Effector memory CD4-positive, alpha-beta T cell (primary cell): ENCODE measurements around the gene LSP1.

Source experiments
- DNase-seq, 3 donors: peaks; one replicate each; pipeline ENCODE4 v3.0.0-alpha.2; 2020
- H3K27ac ChIP-seq: 2 replicates; pipeline ENCODE4 v1.7.0; 2013; ENCODE audit warnings: mild to moderate bottlenecking, low read length, moderate library complexity; ENCODE audit not compliant: insufficient read depth, poor library complexity, severe bottlenecking
- H3K27me3 ChIP-seq: replicated peaks from 2 replicates; pipeline ENCODE4 v1.7.0; 2013; ENCODE audit warnings: mild to moderate bottlenecking, low read length; ENCODE audit not compliant: insufficient read depth, control insufficient read depth, poor library complexity, severe bottlenecking
- H3K36me3 ChIP-seq: 2 replicates; pipeline ENCODE4 v1.7.0; 2013; ENCODE audit warnings: mild to moderate bottlenecking, low read length, moderate library complexity; ENCODE audit not compliant: control insufficient read depth, insufficient read depth
- H3K4me1 ChIP-seq: 2 replicates; pipeline ENCODE4 v1.7.0; 2013; ENCODE audit warnings: low read length, mild to moderate bottlenecking; ENCODE audit not compliant: control insufficient read depth, insufficient read depth, poor library complexity, severe bottlenecking
- H3K4me3 ChIP-seq: 2 replicates; pipeline ENCODE4 v1.7.0; 2013; ENCODE audit warnings: low read length, low read depth, mild to moderate bottlenecking; ENCODE audit not compliant: insufficient read depth, poor library complexity, severe bottlenecking
- H3K9me3 ChIP-seq: 2 replicates; pipeline ENCODE4 v1.7.0; 2013; ENCODE audit warnings: mild to moderate bottlenecking, low read length, moderate library complexity; ENCODE audit not compliant: control insufficient read depth

The LSP1 gene

GRCh38 chr11:1830322-1831223 is 22.3 kb upstream of the LSP1 start:
- Histone ChIP-seq H3K9me3 (no peaks in the 10 kb centered on the region), H3K4me3 (no peak overlapping the region), H3K27ac (no peak overlapping the region), H3K27me3 (peaks cover 4% of the 10 kb centered on the region), H3K36me3 (no peaks in the 10 kb centered on the region), H3K4me1 (peaks cover 4% of the 10 kb centered on the region)
- DNase-seq: no peak

GRCh38 chr11:1831338-1832210 is 21.3 kb upstream of the LSP1 start:
- H3K9me3 ChIP-seq: no peaks in the 10 kb centered on the region
- no peak for DNase-seq
- H3K4me1 ChIP-seq: peaks cover 4% of the 10 kb centered on the region
- H3K4me3 ChIP-seq: no peak overlapping the region
- H3K36me3 ChIP-seq: no peaks in the 10 kb centered on the region
- H3K27ac ChIP-seq: no peak overlapping the region
- peaks cover 4% of the 10 kb centered on the region for H3K27me3 ChIP-seq

GRCh38 chr11:1832211-1832919 is 20.5 kb upstream of the LSP1 start:
- Histone ChIP-seq H3K27ac (no peak overlapping the region), H3K36me3 (no peaks in the 10 kb centered on the region), H3K27me3 (peaks cover 4% of the 10 kb centered on the region), H3K9me3 (no peaks in the 10 kb centered on the region), H3K4me1 (peaks cover 4% of the 10 kb centered on the region), H3K4me3 (no peak overlapping the region)
- peak; percentile 37 to 56 (median 41) for DNase-seq

GRCh38 chr11:1832920-1833295 is 20.0 kb upstream of the LSP1 start:
- no peak overlapping the region for H3K27ac ChIP-seq
- H3K4me3 ChIP-seq: no peak overlapping the region
- DNase-seq: no peak
- no peaks in the 10 kb centered on the region for H3K36me3 ChIP-seq
- no peaks in the 10 kb centered on the region for H3K9me3 ChIP-seq
- H3K27me3 ChIP-seq: peaks cover 4% of the 10 kb centered on the region
- peaks cover 8% of the 10 kb centered on the region for H3K4me1 ChIP-seq

- Histone ChIP-seq H3K4me1 (peaks cover 11% of the 10 kb centered on the region), H3K27ac (no peak overlapping the region)
Observed at GRCh38 chr11:1834062-1834610, 18.7 kb upstream of the LSP1 start.

GRCh38 chr11:1834779-1835670 is 17.9 kb upstream of the LSP1 start, which contains the start of gene SYT8:
Gene SYT8, plus strand, starts transcription at chr11:1834990. Its CDS starts 116 bp downstream, at chr11:1835106.
- Histone ChIP-seq H3K9me3 (no peaks in the 10 kb centered on the region), H3K27ac (no peak within 1 kb of the TSS), H3K4me3 (no peak within 1 kb of the TSS), H3K27me3 (peaks cover 4% of the 10 kb centered on the region), H3K4me1 (peaks cover 17% of the 10 kb centered on the region), H3K36me3 (no peaks in the 10 kb centered on the region)
- DNase-seq: no peak

More at GRCh38 chr11:1834062-1834610, 18.7 kb upstream of the LSP1 start:
- Histone ChIP-seq H3K4me3 (no peak overlapping the region), H3K27me3 (peaks cover 4% of the 10 kb centered on the region), H3K9me3 (no peaks in the 10 kb centered on the region), H3K36me3 (no peaks in the 10 kb centered on the region)
- no peak for DNase-seq

- H3K4me1 ChIP-seq: peaks cover 18% of the 10 kb centered on the region
- peaks cover 4% of the 10 kb centered on the region for H3K27me3 ChIP-seq
- H3K4me3 ChIP-seq: no peak overlapping the region
Observed at GRCh38 chr11:1835671-1836010, 17.2 kb upstream of the LSP1 start.

GRCh38 chr11:1836011-1836945 is 16.6 kb upstream of the LSP1 start:
- peaks cover 18% of the 10 kb centered on the region for H3K4me1 ChIP-seq

More at GRCh38 chr11:1835671-1836010, 17.2 kb upstream of the LSP1 start:
- no peaks in the 10 kb centered on the region for H3K9me3 ChIP-seq
- no peak overlapping the region for H3K27ac ChIP-seq
- DNase-seq: no peak
- H3K36me3 ChIP-seq: no peaks in the 10 kb centered on the region

More at GRCh38 chr11:1836011-1836945, 16.6 kb upstream of the LSP1 start:
- H3K27ac ChIP-seq: no peak overlapping the region
- no peaks in the 10 kb centered on the region for H3K9me3 ChIP-seq
- no peaks in the 10 kb centered on the region for H3K36me3 ChIP-seq
- no peak for DNase-seq
- no peak overlapping the region for H3K4me3 ChIP-seq
- peaks cover 4% of the 10 kb centered on the region for H3K27me3 ChIP-seq
